Right ventricle myocardium inferior (tissue), 1 donor: ENCODE measurements around the gene DNAJB7. TPM values are rescaled to one million over a fixed set of nuclear protein-coding genes. Genes with fewer than 3 reads are reported as not detected.
A peak's percentile ranks its signal among the peaks of the same experiment; 100 is the strongest.
"Not testable (repeated sequence)": the region's sequence is repeated elsewhere in the genome, so short reads cannot be mapped to it uniquely, and the experiment has no call there.

ENCODE experiments used
- ATAC-seq: fragments of 200-7000 bp; cut with Tn5 transposase; one replicate; pipeline ENCODE4 v1.9.1; 2020; ENCODE audit warnings: mild to moderate bottlenecking, moderate library complexity
- DNase-seq: peaks from one replicate; pipeline ENCODE4 v3.0.0; 2021; ENCODE audit errors: missing footprints
- intact Hi-C: fragments of 100-400 bp; cut with DNase I; formaldehyde crosslinking; loops from one replicate; pipeline ENCODE4 v1.11.0; 2022
- total RNA-seq: library from RNA; stranded (reverse); fragmentation: NEBNext Ultra II Directional; extraction: Animal tissue kit (Norgen Biotek cat#: 25700); gene quantifications from one replicate; pipeline ENCODE4 v1.2.1, GENCODE V29; 2021
- donor health status: DM: no; HTN: yes; CAD: no; lungs with severe emphysema.

The DNAJB7 gene
- total RNA-seq, 1 donor from 2014 or later = not detected

GRCh38 chr22:40855071-40855978 lies 6.6 kb downstream of the DNAJB7 start:
- ATAC-seq = no peak
- no peak for DNase-seq
- intact Hi-C loops = loop anchor here (5.0 kb wide), 1 partner anchor 38 kb away; the partner anchor contains the start of gene SLC25A17

- intact Hi-C loops = no loop called here
- no peak for ATAC-seq
- no peak for DNase-seq
Observed at GRCh38 chr22:40853961-40854360, 8.0 kb downstream of the DNAJB7 start.

- ATAC-seq = no peak
- intact Hi-C loops = no loop called here
- DNase-seq = no peak
Observed at GRCh38 chr22:40853333-40853732, 8.6 kb downstream of the DNAJB7 start.

GRCh38 chr22:40845816-40846215 lies 16.1 kb downstream of the DNAJB7 start:
- DNase-seq, ATAC-seq: not testable (repeated sequence)
- intact Hi-C loops = loop anchor here (10.0 kb wide), 1 partner anchor 299 kb away; no protein-coding TSS in a partner anchor

- DNase-seq (no peak), ATAC-seq (no peak)
- intact Hi-C loops = loop anchor here (10.0 kb wide), 1 partner anchor 300 kb away; no protein-coding TSS in a partner anchor
Observed at GRCh38 chr22:40844951-40845350, 17.0 kb downstream of the DNAJB7 start.

- intact Hi-C loops = no loop called here
- no peak for DNase-seq
- ATAC-seq = no peak
Observed at GRCh38 chr22:40838486-40838885, 23.4 kb downstream of the DNAJB7 start.

- ATAC-seq (no peak), DNase-seq (no peak)
- intact Hi-C loops = no loop called here
Observed at GRCh38 chr22:40834619-40835018, 27.3 kb downstream of the DNAJB7 start.

GRCh38 chr22:40829131-40829530 lies 32.8 kb downstream of the DNAJB7 start:
- intact Hi-C loops = no loop called here
- DNase-seq (no peak), ATAC-seq (no peak)

- DNase-seq (no peak), ATAC-seq (no peak)
- intact Hi-C loops = no loop called here
Observed at GRCh38 chr22:40826984-40827741, 34.8 kb downstream of the DNAJB7 start.

- ATAC-seq, intact Hi-C loops, DNase-seq: not testable (repeated sequence)
Observed at GRCh38 chr22:40826292-40826691, 35.6 kb downstream of the DNAJB7 start.

- intact Hi-C loops = no loop called here
- DNase-seq (no peak), ATAC-seq (no peak)
Observed at GRCh38 chr22:40823426-40823825, 38.5 kb downstream of the DNAJB7 start.

GRCh38 chr22:40819599-40820140 lies 42.2 kb downstream of the DNAJB7 start:
- ATAC-seq = no peak
- no peak for DNase-seq
- intact Hi-C loops = loop anchor here (5.0 kb wide), 1 partner anchor 38 kb away; the partner anchor contains the start of genes ST13 and XPNPEP3

GRCh38 chr22:40818747-40819598 lies 42.9 kb downstream of the DNAJB7 start, which contains the start of gene SLC25A17:
Gene SLC25A17, minus strand, starts transcription at chr22:40819346. Its CDS starts 98 bp downstream, at chr22:40819248.
- intact Hi-C loops = loop anchor here (5.0 kb wide), 1 partner anchor 38 kb away; the partner anchor contains the start of genes ST13 and XPNPEP3
- DNase-seq (peak; percentile 96), ATAC-seq (peak; percentile 97)

GRCh38 chr22:40818192-40818746 lies 43.6 kb downstream of the DNAJB7 start:
- ATAC-seq = no peak
- intact Hi-C loops = loop anchor here (5.0 kb wide), 1 partner anchor 39 kb away; the partner anchor contains the start of genes ST13 and XPNPEP3
- no peak for DNase-seq

GRCh38 chr22:40817737-40818136 lies 44.2 kb downstream of the DNAJB7 start:
- ATAC-seq (no peak), DNase-seq (no peak)
- intact Hi-C loops = loop anchor here (5.0 kb wide), 1 partner anchor 40 kb away; the partner anchor contains the start of genes ST13 and XPNPEP3

- intact Hi-C loops = no loop called here
- no peak for ATAC-seq
- DNase-seq = no peak
Observed at GRCh38 chr22:40813912-40814315, 48.0 kb downstream of the DNAJB7 start.
